GM21360 (cell line): ENCODE measurements around the gene SMIM21.

Experiments used
- ATAC-seq: cut with Tn5 transposase; IDR thresholded peaks from one replicate; pipeline ENCODE4 v1.9.1; 2021; ENCODE audit warnings: mild to moderate bottlenecking, moderate library complexity; ENCODE audit not compliant: unreplicated experiment

Gene SMIM21

DNA sequence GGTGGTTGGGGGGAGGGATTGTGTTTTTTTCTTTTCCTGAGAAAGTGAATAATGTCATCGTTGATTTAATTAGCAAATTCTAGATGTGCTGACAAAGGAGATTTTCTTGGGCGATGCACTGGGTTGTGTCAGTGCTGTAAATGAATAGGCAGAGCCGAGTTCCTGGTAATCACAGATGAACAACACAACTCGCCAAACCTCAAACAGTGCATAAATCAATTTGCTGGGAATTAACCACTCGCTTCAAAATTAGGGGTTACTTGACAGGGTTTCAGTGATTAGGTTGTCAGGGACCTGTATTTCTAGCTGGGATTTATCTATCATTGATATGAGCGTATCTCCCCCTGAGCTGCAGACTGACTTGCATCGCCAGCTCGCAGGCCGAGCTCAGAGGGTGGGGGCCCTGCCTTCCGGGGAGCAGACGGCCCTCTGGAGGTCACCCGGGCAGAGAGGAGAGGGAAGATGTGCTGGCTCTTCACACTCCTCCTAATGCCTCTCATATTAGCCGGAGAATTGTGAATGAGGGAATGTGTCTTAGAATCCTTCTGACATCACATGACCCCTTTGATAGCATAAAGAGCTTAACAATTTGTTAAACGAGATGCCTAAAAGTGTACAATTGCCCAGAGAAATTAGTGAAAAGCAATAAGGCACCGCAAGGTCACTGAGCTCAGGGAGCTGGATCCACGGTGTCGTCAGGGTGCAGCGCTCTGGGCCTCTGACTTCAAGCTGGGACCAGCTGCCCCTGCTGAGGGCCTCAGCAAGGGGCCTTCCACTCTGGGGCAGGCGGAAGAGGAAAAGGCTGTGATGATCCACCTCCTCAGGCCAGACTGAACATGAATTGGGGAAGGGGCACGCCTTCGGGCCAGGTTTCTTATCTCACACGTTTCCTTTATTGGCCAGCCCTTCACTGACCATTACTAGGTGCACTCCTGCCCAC, 48.9 kb downstream of the SMIM21 start:
- no peak for ATAC-seq

DNA sequence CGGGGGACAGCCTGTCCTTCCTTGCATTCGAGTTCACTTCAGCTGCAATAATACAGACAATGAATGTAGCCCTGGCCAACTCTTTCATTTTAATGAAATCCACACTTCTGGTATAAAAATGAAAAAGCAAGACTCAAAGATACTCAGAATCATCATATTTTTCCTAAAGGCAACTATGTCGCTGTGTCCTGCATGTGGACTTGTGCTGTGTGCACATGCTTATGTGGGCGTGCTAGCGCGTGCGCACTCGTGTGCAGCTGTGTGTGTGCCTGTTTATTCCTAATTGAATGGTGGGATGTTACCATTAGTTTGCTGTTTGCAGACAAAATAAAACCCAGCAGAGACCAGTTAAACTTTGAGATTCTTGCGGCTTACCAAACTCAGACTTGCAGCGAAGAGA, 49.6 kb downstream of the SMIM21 start:
- no peak for ATAC-seq

DNA sequence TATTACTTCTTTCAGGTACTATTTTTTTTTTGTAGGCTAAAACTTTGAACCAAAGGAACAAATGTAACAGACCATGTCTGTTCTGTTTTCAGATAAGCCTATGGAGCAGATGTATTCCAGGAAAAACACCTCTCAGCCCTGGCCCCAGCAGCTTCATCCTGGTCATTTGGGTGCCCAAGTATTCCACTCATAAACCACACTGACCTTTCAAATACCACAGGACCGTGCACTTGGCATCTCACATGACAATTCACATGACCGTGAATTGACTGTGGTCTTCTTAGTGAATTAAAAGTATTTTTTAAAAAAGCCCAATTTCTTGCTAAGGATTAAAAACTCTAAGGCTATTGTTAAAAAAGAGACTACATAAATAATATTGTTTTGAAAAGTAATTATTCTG, 50.2 kb downstream of the SMIM21 start:
- no peak for ATAC-seq

DNA sequence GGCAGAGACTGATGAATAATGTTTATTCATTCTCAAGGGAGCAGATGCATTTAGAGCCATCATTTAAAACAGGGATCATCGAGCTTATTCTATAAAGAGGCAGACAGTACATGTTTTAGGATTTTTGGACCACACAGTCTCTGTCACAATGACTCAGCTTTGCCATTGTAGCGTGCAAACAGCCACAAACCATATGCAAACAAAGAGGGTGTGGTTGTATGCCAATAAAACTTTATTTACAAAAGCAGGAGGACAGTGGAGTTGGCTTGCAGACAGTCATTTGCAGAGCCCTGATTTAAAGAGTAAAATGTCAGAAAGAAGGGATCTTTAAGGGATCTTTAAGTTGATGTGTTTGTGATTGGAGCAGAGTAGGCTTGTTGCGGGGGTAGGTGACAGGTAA, 51.5 kb downstream of the SMIM21 start:
- ATAC-seq, result no peak

DNA sequence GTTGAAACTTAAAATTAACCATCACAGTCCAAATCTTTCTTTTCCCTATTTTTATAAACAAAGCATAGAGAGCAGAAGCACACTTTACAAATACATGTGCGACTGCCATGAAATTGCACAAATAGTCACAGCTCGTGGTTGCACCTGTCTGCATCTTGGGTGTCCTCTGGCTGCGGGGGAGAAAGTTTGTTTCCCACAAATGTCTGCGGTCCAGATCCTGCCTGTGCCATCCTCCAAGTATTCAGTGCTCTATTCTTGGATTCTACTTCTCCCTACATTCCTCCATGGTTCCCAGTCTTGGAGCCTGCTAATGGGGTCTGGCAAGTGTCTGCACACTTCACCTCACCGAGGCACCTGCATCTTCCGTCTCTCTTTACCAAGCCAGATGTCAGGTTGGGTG, 52.2 kb downstream of the SMIM21 start:
- no peak for ATAC-seq

DNA sequence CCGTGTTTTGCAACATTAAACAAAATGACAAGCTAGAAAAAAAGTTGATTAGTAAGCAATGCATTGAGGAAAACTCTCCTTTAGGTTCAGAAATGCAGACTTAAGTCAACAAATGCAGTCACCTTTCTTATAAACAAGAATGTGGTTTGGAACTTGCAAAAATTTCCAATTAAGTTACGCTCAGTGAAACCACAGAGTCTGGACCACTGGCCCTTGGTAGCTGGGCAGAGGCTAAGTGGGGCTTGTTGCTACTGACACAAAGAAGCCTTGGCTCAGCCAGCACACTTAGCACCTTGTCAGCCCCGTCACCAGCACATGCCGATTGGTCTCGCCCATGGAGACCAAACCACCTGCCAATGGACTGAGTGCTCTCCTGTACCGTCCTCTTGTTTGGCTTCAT, 53.0 kb downstream of the SMIM21 start:
- ATAC-seq, result no peak

DNA sequence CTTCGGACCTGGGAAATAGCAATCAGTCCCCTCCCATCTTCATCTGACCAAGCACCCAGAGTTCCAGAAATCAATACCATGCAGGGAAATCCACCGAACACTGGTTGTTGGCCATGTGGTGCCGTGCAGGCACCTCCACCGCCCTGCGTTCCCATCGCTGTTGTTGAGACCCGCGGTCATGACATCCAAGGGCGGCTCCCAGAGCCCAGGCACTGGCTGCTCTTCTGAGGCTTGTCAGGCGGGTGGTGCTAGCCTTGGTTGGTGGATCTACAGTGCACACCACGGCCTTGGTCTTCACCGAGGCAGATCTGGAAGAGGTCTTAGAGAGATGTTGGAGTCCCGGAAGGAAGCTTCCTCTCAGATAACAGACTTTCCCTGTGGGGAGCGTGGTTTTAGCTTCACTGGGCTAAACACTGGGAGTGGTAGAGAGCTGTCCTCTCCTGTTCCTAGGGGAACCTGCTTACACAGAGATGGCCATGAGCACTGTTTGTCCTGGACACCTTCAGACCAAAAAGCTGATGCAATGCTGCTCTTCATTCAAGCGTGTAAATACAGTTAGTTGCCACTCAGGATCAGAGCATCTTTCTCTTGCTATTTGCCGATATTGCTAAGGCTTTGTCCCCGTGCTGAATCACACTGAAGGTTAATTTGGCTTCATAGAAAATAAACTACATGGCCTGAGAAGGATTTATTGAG, 58.3 kb downstream of the SMIM21 start:
- no peak for ATAC-seq

DNA sequence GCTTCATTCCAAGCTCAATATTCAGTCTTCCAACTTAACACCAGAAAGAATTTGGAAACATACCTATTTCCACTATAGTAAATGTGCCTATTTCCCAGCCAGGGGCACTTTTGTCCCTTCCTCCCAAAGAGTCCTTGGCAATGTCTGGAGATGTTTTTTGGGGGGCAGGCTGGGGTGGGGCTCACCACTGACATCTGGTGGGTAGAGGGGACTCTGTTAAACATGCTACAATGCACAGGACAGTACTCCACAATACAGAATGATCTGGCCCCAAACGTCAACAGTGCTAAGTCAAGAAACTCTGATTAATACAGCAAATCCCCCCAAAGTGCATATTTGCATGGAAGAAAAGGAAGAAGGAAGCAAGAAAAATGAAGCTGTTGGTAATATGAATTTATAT, 61.7 kb downstream of the SMIM21 start:
- no peak for ATAC-seq

DNA sequence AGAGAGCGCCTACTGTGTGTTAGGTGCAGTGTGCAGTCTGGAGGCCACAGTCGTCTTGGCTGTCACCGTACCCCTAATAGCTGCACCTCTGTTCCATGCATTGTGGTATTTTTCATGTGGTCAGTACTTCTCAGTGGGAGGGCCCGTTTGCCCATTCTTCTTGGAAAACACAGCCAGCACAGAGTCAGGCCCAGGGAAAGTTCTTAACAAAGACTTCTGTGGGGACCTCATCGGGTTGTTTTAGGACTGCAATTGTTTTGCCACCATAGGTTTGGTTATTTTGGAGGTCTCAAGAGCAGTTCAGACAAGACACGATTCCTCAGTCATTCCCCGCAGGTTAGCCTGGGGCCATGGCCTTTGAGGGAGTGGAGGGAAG, 62.3 kb downstream of the SMIM21 start:
- no peak for ATAC-seq

DNA sequence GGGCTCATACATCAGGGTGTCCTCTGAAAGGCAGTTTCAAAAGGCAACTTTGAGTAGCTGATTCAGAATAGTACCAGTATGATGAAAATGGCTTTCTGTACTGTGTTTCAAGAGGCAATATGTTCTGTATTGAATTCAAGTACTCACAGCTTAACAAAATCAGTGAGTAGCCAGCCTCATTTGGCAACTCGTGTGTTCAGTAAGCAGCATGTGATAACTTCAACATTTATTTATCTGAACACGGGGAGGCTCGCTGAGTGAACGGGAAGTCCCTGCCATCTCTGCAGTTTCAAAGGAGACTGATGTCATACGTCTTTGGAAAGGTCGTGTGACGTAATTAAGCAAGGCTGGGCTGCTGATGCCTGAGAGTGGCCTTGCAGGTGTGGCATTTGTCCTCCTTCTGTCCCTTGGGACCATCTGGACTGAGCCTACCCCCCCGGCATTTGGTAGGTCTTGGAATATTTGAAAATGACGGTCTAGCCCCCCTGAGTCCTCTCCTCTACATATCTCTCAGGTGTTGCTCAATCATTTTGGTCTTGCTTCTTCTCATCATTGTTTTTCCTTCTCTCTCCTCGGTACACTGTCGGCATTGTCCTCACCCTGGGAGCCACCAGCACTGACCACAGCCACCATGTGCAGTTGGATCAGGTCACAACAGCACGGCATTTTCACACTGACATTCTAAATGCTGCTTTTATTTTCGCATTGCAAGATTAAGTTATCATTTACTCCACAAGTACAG, 62.8 kb downstream of the SMIM21 start:
- ATAC-seq, result no peak

DNA sequence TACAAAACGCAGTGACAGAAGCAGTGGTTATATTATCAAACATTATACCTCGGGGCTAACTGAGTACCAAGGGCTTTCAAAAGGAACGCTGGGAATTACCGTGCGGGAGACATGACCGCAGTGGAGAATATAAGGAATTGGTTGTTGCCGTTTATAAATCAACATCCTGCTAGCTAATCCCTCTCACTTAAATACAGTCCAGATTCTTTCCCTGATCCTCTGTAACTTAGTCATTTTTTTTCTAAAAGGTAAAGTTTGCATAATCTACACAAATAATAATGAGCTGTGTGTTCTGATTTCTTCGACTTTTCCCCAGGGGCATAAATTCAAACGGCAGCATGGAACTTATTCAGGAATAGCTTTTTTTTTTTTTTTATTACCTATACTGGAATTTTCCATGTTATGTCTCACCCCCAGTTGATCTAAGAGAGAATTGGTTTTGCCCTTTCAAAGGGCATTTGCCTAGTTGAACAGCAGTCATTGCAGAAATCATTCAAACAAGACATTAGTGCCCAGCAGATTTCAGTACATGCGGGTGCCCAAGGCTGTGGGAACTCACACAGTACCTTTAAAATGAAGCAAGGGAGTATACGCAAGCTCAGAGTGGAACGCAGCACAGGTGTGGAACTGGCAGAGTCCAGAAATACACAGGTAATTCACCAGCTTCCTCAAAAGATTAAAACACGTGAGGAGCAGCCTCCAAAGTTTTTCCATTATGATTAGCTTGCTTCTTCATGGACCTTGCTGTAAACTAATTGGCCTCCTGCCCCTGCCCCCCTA, 63.9 kb downstream of the SMIM21 start:
- ATAC-seq, result no peak

DNA sequence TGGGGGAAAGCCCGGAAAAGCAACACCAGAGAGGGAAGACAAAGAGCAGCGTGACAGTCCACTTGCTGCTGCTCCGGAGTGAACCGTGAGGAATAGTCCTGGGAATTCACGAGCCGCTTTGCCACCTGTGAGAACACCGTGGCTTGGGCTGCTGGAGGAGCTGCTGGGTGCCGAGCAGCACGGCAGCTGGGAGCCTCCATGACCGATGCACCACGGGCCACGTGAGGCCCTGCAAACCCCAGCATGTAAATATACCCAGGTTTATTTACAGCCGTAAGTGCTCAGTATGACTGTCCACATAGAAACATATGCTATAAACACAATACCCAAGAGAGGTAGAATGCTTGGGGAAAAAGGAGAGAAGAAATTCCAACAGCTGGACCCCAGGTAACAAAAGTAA, 65.1 kb downstream of the SMIM21 start:
- no peak for ATAC-seq

DNA sequence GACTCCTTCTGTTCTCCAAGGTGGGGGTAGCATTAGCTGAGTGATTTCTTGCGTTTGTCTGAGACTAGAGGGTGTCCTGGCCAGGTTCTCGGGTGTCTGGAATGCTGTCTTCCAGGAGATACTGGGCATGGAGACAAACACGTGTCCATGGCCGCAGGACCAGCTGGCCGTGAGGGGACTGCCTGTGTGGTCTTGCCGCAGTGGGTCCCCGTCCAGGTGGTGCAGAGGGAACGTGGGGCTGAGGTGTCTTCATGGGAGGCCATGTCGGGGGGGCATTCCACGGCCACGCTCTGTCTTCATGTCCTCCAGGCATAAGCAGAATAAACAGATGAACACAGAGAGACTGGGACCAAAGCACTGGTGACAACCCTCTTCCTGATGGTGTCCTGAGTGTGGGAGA, 66.6 kb downstream of the SMIM21 start:
- ATAC-seq, result no peak

DNA sequence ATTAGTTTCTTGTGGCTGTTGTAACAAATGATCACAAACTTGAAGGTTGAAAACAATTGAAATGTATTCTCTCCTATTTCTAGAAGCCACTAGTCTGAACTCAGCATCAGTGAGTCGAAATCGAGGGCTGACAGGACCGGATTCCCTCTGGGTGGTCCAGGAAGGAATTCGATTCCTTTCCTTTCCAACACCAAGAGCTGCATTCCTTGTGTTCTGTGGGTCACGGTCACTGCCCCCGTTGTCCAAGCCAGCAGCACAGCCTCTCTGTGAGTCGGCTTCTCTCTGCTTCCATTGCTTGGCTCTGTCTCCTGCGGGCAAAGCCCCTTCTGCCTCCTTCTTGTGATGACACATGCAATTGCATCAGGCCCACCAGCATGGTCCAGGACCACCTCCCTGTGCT, 67.3 kb downstream of the SMIM21 start:
- no peak for ATAC-seq
